Lower lobe of right lung (tissue), 2 donors: Measurements from ENCODE around the gene BMAL2. TPM values are rescaled to one million over a fixed set of nuclear protein-coding genes. Genes with fewer than 3 reads are reported as not detected.

Experiments
- ATAC-seq, 2 donors: fragments of 200-7000 bp; cut with Tn5 transposase; one replicate each; pipeline ENCODE4 v1.9.1; 2020 to 2022; ENCODE audit warnings: mild to moderate bottlenecking in 2 of 2, moderate library complexity in 2 of 2
- DNase-seq: peaks from one replicate; pipeline ENCODE4 v3.0.0-alpha.2; 2020
- H3K27ac ChIP-seq: fragments of 200-600 bp; one replicate; pipeline ENCODE4 v1.8.0; 2022
- H3K27me3 ChIP-seq: fragments of 200-600 bp; one replicate; pipeline ENCODE4 v1.8.0; 2022; ENCODE audit warnings: low read depth
- H3K36me3 ChIP-seq: fragments of 200-600 bp; one replicate; pipeline ENCODE4 v1.8.0; 2022; ENCODE audit warnings: mild to moderate bottlenecking
- H3K4me1 ChIP-seq: fragments of 200-600 bp; one replicate; pipeline ENCODE4 v1.8.0; 2022
- H3K4me3 ChIP-seq: fragments of 200-600 bp; one replicate; pipeline ENCODE4 v1.8.0; 2022; ENCODE audit warnings: mild to moderate bottlenecking
- H3K9me3 ChIP-seq: fragments of 200-600 bp; one replicate; pipeline ENCODE4 v1.8.0; 2022
- intact Hi-C: fragments of 100-400 bp; cut with DNase I; formaldehyde crosslinking; loops from one replicate; pipeline ENCODE4 v1.11.0; 2022
- total RNA-seq: library from RNA; stranded (reverse); fragmentation: NEBNext Ultra II Directional; extraction: Animal tissue kit (Norgen Biotek cat#: 25700); gene quantifications from one replicate; pipeline ENCODE4 v1.2.1, GENCODE V29; 2021
- TF ChIP-seq, protein P1 (sequence below): fragments of 200-600 bp; IDR thresholded peaks from one replicate; pipeline ENCODE4 v1.8.0; 2022; ENCODE audit warnings: antibody characterized with exemption, mild to moderate bottlenecking
- donor health status: DM: no; HTN: yes; CAD: no; lungs with severe emphysema.

BMAL2 gene
- total RNA-seq, 1 donor from 2014 or later = 2.6 TPM

DNA sequence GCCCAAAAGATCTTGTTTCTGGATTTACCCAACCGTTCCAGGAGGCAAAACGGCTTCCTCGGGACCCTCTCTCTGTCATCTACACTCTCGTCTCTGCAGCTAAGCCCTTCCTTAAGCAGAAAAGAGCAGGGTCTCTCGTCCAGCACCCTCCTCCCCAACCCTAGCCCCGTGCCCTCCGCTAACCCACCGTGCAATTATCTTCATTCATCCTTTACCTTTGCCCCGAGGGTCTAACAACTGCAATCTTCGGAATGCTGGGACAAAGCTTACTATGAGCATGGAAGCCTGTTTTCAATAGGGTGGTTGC is 276 bp upstream of the BMAL2 start:
- H3K27ac ChIP-seq = no peak overlapping the region
- intact Hi-C loops = no loop called here

DNA sequence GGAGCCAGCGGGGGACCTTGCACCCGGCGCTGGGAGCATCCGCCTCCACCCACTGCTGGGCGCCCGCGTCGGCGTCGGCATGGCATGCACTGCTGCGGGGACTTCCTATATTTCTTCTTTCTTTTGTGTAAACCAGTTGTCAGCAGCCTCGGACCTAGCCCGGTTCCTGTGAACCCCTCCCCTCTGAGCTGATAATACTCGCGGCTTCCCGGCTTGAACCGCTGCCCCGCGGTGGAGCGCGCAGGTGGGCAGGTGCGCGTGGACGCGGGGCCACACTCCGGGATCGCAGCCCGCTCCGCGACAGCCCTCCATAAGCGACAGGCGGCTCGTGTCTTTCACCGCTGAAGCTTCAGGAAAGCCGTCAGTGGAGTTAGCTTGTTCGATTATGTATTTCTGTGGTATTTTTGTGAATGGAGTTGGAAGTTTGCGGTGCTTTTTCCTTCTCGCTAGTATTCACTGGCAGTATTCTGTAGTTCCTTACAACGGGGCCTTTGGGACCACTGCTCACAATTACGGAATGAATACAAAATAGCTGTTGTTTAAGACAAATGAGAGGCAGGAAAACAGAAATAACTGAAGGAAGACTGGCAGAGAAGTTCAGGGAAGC is 870 bp downstream of the BMAL2 start:
- intact Hi-C loops = no loop called here
- Histone ChIP-seq H3K27me3 (no peaks in the 10 kb centered on the region), H3K4me3 (peak overlapping the region; percentile 78), H3K9me3 (no peaks in the 10 kb centered on the region), H3K36me3 (no peaks in the 10 kb centered on the region), H3K27ac (no peak overlapping the region), H3K4me1 (peaks cover 23% of the 10 kb centered on the region)
- TF ChIP-seq, protein P1, sequence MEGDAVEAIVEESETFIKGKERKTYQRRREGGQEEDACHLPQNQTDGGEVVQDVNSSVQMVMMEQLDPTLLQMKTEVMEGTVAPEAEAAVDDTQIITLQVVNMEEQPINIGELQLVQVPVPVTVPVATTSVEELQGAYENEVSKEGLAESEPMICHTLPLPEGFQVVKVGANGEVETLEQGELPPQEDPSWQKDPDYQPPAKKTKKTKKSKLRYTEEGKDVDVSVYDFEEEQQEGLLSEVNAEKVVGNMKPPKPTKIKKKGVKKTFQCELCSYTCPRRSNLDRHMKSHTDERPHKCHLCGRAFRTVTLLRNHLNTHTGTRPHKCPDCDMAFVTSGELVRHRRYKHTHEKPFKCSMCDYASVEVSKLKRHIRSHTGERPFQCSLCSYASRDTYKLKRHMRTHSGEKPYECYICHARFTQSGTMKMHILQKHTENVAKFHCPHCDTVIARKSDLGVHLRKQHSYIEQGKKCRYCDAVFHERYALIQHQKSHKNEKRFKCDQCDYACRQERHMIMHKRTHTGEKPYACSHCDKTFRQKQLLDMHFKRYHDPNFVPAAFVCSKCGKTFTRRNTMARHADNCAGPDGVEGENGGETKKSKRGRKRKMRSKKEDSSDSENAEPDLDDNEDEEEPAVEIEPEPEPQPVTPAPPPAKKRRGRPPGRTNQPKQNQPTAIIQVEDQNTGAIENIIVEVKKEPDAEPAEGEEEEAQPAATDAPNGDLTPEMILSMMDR = no peak
- ATAC-seq (peak; percentile 50 to 60), DNase-seq (peak; percentile 72)

More for the DNA sequence above, 276 bp upstream of the BMAL2 start:
- H3K27me3 ChIP-seq = no peaks in the 10 kb centered on the region
- peaks cover 3% of the 10 kb centered on the region for H3K36me3 ChIP-seq
- H3K4me3 ChIP-seq = peak overlapping the region; percentile 78
- no peak for DNase-seq
- ATAC-seq = peak in 1 of 2 donors; percentile 2
- H3K9me3 ChIP-seq = no peaks in the 10 kb centered on the region
- H3K4me1 ChIP-seq = peaks cover 23% of the 10 kb centered on the region
- TF ChIP-seq, protein P1 = no peak

DNA sequence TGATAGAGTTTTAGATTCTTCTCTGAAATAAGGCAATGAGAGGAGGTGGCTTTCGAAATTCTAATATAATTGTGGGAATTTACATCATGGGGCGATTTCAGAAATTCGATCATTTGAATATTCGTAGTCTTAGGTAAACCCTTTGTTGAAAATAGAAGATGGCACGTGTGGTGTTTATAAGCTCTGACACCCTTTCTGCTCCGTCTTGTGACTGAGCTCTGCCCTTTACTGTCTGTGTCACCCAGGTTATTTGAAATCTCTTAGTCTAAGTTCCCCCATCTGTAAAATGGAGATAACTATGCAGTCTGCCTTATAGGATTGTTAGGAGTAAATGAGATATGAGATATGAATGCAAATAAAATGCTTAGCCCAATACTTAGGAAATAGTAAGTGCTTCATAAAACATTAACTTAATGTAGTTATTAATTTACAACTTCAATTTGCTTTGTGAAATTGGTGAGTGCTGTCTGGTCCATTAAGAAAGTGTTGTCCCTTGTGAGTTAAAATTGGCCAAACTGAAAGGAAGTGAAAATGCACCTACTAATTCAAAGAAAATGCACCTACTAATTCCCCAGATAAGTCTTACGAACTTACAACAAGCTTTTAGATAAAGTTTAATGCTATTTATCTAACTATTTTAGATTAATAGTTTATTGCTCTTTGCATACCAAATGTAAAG is 1.5 kb downstream of the BMAL2 start:
- Histone ChIP-seq H3K27me3 (no peaks in the 10 kb centered on the region), H3K9me3 (no peaks in the 10 kb centered on the region), H3K27ac (no peak overlapping the region), H3K4me3 (peak overlapping the region; percentile 78), H3K36me3 (no peaks in the 10 kb centered on the region), H3K4me1 (peaks cover 23% of the 10 kb centered on the region)
- intact Hi-C loops = no loop called here
- ATAC-seq = no peak
- TF ChIP-seq, protein P1 = no peak
- no peak for DNase-seq

DNA sequence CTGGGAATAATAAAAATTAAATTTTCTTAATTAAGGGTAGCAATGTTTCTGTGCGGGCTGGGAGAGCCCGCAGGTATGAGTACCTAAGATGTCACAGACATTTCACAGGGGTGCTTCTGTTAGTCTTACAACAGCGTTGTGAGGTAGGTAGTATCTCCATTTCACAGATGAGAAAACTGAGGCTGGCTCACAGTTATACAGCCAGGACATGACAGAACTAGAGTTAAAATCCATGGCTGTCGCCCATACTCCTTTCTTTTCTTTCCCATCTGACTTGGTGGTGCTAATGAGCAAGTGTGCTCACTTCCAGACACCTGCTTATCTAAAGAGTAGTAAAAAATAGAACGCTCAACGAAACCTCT is 2.1 kb downstream of the BMAL2 start:
- no peaks in the 10 kb centered on the region for H3K27me3 ChIP-seq
- H3K36me3 ChIP-seq = no peaks in the 10 kb centered on the region
- H3K27ac ChIP-seq = no peak overlapping the region
- intact Hi-C loops = no loop called here
- H3K4me1 ChIP-seq = peaks cover 23% of the 10 kb centered on the region
- H3K4me3 ChIP-seq = no peak overlapping the region
- no peak for DNase-seq
- ATAC-seq = no peak
- TF ChIP-seq, protein P1 = no peak
- H3K9me3 ChIP-seq = no peaks in the 10 kb centered on the region

DNA sequence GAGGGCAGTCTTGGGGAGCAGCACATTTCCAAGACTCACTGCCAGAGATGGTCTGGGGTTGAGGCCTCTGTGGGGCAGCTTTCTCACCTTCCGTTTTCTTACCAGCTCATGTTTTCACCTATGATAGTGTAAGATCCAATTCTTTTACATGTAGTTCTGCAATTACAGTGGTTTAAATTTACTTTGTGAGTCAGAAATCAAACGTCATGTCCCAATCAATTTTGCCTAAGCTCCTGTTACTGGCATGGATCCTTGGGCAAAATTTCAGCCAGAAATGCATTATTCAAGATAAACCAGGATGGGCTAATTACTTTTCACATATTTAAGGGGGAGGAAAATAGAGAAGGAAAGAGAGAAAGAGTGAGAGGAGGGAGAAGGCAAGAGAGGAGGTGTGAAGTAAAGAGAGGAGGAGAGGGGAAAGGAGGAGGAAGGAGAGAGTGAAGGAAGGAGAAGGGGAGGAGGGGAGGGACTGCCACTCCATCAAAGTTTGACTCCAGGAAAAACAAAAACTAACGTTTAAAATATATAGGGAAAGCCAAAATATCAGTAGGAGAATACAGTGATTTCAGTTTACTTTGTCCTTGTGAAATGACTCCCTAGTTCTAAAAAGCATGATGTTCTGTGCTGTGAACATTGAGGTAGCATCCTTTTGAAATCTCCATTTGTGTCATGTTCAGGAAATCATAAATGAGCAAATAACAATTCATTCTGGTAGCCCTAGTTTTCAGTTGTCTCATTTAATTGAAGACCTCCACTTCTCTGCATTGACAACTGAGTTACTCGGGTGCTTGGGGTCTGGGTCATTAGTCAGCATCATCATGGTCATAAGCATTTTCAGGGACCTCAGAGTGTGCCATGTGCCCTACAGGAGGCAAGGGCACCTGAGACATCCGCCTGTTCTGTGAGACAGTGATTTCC is 3.0 kb downstream of the BMAL2 start:
- intact Hi-C loops = no loop called here
- Histone ChIP-seq H3K36me3 (no peaks in the 10 kb centered on the region), H3K4me3 (no peak overlapping the region), H3K27ac (no peak overlapping the region), H3K4me1 (peaks cover 23% of the 10 kb centered on the region), H3K27me3 (no peaks in the 10 kb centered on the region), H3K9me3 (no peaks in the 10 kb centered on the region)
- no peak for DNase-seq
- TF ChIP-seq, protein P1 = no peak
- ATAC-seq = no peak
